HG03354 (cell line): ENCODE results near the gene C6orf163.
"Not testable (repeated sequence)": the region's sequence is repeated elsewhere in the genome, so short reads cannot be mapped to it uniquely, and the experiment has no call there.

ENCODE experiments used
- ATAC-seq: cut with Tn5 transposase; IDR thresholded peaks from one replicate; pipeline ENCODE4 v1.9.1; 2021; ENCODE audit warnings: mild to moderate bottlenecking; ENCODE audit not compliant: unreplicated experiment, poor library complexity, severe bottlenecking

Gene C6orf163

GRCh38 chr6:87344731-87345130 is at the start of gene C6orf163:
TSS of gene C6orf163 (plus strand) at chr6:87344813. CDS start at chr6:87345100, 287 bp downstream.
- ATAC-seq, result no peak

DNA sequence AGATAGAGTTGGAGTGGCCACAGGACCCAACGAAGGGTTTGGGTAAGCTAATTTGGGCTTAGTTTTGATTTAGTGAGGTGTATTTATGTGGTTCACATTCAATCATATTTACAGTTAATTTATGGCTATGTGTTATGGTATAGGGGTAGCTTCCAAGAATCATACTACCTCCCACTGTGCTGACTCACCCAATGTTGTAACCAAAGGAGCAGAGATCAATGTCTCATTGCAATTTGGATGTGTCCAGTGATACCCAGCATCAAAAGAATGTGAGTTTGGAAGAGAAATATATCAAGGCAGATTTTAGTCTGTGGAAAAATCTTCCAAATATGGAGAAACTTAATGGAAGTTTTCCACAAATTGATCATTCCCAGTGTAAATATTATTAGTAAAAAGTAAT is 47.5 kb upstream of the C6orf163 start:
- no peak for ATAC-seq

DNA sequence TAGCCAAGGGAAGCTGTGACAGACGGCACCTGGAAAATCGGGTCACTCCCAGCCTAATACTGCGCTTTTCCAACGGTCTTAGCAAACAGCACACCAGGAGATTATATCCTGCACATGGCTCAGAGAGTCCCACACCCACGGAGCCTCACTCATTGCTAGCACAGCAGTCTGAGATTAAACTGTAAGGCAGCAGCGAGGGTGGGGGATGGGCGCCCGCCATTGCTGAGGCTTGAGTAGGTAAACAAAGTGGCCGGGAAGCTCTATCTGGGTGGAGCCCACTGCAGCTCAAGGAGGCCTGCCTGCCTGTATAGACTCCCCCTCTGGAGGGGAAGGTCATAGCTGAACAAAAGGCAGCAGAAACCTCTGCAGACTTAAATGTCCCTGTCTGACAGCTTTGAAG is 43.3 kb upstream of the C6orf163 start:
- ATAC-seq, result not testable (repeated sequence)

- no peak for ATAC-seq
Measured at GRCh38 chr6:87308970-87309369, 35.6 kb upstream of the C6orf163 start.

- ATAC-seq, result no peak
Measured at GRCh38 chr6:87312860-87313259, 31.8 kb upstream of the C6orf163 start.

DNA sequence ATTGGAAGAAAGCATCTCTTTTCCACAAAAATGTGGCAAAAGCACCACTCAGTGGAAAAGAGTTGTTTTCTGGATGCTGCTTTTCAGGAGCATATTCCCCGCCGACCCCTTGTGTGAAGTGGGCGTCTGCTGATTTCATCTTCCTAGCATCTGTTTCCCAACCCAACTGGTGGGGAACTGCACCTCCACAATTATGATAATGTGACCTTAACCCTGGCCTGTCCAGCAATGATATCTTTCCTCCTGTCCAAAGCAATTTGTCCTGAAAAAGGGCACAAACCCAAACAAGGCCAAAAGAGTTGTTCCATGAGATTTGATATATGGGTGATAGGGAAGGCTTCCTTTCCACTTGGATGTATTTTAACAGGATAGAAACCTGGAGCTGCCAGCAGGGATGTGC is 29.5 kb upstream of the C6orf163 start:
- ATAC-seq, result no peak

DNA sequence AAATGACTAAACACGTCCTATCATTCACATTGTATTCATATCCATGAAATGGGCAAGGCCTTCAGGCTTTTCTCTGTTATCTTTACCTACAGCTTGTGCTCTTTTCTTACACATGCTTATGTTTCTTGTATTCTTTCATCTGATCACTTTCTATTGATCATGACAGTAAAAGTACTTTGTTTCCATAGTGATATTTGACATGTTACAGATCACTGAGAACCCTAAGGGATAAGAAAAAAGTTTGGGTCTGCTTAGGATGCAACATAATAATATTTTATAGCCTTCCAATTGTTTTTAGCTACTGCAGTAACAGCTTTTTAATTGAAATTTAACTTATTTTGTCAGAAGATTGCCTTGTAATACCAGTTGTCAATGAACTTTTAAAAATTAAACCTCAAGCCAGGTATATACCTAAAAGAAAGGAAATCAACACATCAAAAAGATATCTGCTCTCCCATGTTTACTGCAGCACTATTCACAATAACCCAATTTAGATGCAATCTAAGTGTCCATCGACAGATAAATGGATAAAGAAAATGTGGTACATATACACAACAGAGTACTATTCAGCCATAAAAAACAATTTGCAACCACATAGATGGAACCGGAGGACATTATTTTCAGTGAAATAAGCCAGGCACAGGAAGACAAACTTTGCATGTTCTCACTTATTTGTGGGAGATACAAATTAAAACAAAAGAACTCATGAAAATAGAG is 25.2 kb upstream of the C6orf163 start:
- no peak for ATAC-seq

DNA sequence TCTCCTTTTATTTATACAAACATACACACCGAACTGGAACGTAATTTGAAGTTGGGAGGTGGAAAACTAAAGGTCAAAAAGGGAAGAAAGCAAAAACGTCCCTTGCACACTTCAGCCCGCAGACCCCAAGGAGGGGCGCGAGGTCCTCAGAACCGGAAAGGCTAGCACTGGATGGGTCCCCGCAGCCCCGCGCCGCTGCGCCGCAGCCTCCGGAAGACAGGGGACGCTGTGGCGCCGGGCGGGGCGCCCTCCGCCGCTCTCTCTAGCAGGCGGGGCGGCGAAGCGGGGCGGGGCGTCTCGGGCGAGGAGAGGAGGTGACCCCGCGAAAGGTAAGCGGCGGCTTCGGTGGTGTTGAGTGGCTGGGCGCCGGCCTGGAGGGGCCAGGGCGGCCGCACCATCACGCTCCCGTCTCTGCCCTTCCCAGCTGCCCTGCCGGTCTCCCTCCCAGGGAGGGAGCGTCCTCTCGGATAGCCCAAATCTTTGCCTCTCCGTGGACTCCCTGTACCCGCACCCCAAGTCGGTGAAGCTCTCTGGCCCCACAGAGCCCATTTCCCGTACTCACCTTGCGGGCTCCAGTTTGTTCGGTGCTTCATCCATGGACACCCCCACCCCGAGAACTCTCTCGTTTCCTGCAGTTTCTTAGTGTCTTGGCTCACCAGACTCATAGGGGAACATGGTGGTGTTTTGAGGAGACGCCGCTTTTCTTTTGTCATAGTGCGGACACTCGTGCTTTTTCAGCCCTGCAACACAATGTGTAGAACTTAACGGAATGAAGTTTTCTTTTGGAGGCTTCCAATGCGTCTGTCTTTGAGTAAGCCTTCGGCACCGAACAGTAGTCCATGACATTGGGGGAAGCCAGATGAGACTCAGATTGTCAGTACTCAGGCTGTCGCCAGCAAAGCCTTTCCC is 22.1 kb upstream of the C6orf163 start, which contains the start of gene SMIM8:
Gene SMIM8 (plus strand): TSS at position 285 of the 909 bp plus-strand sequence. CDS start 14,444 bp downstream, outside the sequence.
- peak; percentile 99 for ATAC-seq

- ATAC-seq, result not testable (repeated sequence)
Measured at GRCh38 chr6:87323880-87324279, 20.7 kb upstream of the C6orf163 start.

GRCh38 chr6:87330961-87331360 is 13.7 kb upstream of the C6orf163 start:
- no peak for ATAC-seq

GRCh38 chr6:87333033-87333432 is 11.6 kb upstream of the C6orf163 start:
- ATAC-seq, result no peak

DNA sequence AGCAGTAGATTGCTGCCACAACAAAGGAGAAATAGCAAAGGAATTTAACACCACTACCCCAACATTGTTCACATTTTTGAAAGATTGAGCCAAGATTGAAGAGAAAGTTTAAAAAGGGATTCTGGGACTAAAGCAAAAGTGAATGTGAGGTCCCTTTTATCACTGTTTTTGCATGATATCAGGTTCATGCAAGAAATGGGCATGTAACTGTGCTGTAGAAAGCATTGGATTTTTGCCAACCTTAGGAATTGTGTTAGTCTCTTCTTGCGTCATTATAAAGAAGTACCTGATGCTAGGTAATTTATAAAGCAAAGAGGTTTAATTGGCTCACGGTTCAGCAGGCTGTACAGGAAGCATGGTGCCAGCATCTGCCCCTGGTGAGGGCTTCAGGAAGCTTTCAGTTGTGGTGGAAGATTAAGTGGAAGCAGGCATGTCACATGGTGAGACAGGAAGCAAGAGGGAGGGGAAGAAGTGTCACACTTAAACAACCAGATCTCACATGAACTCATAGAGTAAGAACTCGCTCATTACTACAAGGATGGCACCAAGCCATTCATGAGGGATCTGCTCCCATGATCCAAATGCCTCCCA is 10.9 kb upstream of the C6orf163 start:
- ATAC-seq, result no peak

GRCh38 chr6:87334683-87335082 is 9.9 kb upstream of the C6orf163 start:
- ATAC-seq, result no peak

GRCh38 chr6:87336367-87336766 is 8.2 kb upstream of the C6orf163 start:
- ATAC-seq, result no peak

DNA sequence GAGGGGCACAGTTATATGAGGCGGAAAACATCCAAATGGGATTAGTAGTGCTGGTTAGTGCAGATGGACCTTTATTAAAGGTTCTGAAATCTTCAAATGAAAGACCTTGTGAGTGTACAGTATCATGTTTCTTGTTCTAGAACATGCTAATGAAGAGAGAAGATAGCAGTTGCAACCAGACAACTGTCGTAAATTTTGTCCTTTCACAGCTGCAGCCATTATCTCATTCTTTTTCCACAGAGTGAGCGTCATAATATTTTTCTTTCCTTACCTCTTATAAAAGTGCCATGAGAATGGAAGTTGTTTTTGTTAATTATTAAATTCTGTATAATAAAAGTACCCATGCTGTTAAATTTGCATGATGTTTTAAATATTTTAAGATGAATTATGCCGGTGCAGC is 4.4 kb upstream of the C6orf163 start:
- ATAC-seq, result no peak

- no peak for ATAC-seq
Measured at GRCh38 chr6:87341158-87341557, 3.5 kb upstream of the C6orf163 start.

GRCh38 chr6:87341899-87342298 is 2.7 kb upstream of the C6orf163 start:
- no peak for ATAC-seq

GRCh38 chr6:87342829-87343228 is 1.8 kb upstream of the C6orf163 start:
- no peak for ATAC-seq

GRCh38 chr6:87346700-87347099 is 2.1 kb downstream of the C6orf163 start:
- no peak for ATAC-seq

DNA sequence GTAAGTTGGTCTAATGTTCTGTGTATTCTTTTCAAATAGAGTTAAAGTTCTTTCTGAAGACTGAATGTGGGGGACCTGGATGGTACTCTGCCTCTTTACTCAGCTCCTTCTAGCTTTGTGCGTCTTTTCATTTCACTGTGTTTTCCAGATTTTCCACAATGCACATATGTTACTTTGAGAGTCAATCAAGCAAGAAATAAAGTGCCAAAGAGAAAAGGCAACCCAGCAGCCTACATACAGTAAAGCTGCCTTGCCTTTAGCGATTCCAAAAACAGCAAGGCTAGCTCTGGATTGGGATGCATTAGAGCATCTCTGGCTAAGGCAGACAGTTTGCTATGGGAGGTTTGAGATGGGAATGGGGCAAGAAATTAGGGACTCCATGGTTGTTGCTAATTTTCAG is 5.3 kb downstream of the C6orf163 start:
- ATAC-seq, result no peak
